Superior temporal gyrus (tissue), 1 donor: ENCODE measurements around the gene MMP14.
A peak's percentile ranks its signal among the peaks of the same experiment; 100 is the strongest.
"Not testable (repeated sequence)": the region's sequence is repeated elsewhere in the genome, so short reads cannot be mapped to it uniquely, and the experiment has no call there.

Experiments
- DNase-seq: peaks from one replicate; pipeline ENCODE4 v3.0.0-alpha.2; 2016; ENCODE audit errors: extremely low spot score

The MMP14 gene

DNA sequence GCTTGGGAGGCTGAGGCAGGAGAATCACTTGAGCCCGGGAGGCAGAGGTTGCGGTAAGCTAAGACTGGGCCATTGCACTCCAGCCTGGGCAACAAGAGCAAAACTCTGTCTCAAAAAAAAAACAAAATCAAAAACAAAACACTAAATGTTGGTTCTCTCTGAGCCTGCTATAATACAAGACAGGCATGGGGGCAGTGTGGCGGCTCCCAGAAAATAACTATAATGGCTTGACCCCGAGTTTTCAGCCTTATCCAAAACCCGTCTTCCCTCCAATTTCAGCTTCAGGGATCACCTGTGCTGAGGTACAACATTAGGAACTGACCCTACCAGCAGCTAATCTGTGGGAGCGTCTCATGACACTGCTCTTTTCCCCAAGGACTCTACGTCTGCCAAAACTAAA, 22.0 kb upstream of the MMP14 start:
- no peak for DNase-seq

DNA sequence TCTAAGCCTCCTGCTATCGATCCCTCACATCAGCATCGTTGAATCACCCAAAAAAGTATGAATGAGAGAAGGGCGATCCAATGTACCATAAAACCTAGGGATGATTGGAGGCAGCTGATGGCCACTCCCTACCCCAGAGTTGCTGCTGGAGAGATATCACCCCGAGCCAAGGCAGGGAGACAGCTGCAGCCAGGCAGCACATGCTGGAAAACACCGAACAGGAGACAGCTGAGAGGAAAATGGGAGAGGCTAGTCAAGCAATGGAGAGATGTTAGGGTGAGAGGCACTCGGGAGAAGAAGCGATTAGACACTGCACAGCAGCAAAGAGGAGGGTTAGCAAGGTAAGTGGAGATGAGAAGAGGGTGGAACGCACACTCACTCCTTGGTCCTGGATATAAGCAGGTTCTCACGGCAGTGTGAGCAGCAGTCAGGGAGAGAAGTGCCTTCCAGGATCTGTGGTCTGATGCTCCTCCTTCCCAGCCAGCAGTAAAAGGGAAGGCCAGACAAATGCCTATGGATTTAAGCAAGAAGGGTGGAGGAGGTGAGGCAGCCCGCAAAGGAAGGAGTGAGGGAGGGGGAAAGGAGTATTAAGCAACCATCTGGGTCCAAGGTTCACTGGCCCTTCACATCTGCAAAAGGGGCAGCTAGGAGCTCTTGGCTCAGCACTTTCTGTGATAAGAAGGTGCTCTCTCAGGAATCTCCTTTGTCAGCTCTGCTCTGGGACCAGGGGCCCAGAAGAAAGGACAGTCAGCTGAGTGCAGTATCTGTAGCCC, 21.3 kb upstream of the MMP14 start, which contains the start of gene SLC7A7:
Gene SLC7A7, minus strand, starts transcription at position 495 of the 773 bp plus-strand sequence. CDS start 2,037 bp downstream, outside the sequence.
- DNase-seq: no peak

DNA sequence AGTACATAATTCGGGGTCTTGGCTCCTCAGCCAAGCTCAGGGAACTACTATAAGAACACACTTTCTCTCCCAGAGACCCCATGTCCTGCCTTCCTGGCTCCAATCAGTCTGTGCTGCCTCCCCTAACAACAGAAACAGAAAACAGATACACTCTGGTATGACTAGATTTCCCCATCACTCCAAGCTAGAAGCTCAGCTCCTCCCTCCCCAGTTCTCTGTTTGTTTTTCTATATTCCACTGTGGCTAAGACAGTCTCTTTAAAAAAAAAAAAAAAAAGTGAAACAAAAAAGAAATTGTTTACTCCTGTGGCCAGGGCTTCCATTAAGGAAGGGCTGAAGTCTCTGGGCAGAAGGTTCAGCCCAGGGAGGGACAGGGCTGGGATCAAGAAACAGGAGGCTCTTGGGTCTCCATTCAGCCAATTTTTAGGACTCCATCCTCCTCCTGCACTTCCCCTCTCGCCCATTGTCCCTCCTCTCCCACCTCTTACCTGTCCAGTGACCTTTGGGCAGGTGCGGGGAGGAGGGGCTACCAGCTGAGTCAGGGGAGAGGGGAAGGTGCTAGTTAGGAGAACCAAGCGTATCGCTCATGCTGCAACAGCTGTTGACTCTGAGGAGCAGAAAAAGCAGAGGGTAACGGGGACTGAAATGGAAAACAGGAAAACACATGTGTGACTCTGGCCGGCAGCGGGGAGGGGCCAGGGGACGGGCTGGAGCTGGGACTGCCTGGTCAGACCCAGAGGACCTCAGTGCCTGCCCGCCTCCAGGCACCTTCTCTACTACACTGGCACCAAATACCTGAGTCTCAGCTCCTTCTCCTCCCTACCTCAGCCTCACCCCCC, 17.0 kb upstream of the MMP14 start:
- no peak for DNase-seq

DNA sequence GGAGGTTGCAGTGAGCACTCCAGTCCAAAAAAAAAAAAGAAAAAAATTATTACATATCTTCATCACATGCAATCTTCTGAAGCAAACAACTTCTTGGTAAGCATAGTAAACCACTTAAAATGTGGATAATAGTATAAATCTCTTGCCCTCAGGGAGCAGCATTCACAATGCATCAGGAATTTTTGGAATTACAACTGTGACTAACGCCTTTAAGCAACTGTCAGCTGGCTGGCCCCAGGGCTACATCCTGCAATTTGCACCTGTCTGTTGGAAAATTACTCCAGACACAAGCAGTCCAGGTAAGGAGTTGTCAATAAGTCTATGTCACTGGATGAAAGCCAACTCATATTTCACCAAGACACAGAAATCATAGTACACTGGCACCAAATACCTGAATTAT, 15.7 kb upstream of the MMP14 start:
- DNase-seq: no peak

DNA sequence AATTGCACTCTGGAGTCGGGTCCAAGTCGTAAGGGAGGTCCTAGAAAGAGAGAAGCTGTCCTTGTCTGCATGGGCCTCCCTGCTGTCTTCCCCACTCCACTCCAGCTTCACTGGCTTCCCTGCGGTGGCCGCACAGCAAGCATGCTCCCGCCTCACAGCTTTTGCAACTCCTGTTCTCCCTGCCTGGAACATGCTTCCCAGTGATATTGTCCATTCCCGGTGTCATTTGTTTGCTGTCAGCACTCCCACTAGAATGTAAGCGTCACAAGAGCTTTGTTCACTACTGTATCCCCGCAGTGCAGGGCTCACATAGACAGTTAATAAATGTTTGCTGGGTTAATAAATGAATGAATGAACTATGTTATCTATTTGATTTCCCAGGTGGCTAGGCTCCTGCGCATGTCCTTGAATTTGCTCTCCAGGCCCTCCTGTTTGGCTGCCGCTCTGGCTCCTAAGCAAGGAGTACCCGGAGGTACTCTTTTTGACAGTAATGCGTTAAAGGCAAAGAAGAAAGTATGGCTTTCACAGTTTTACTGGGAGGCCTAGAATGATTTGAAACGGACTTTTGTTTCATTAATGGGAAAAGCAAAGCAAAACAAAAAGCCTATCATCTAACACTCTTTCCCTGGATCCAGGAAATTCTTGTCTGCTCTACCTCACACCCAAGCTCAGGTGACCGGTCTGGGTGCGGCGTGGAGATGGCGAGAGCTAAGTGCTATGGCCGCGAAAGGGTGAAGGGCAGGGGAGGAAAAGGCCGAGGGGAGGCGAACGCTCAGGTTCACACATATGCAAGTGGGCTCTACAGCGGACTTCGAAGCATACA, 15.0 kb upstream of the MMP14 start:
- no peak for DNase-seq

DNA sequence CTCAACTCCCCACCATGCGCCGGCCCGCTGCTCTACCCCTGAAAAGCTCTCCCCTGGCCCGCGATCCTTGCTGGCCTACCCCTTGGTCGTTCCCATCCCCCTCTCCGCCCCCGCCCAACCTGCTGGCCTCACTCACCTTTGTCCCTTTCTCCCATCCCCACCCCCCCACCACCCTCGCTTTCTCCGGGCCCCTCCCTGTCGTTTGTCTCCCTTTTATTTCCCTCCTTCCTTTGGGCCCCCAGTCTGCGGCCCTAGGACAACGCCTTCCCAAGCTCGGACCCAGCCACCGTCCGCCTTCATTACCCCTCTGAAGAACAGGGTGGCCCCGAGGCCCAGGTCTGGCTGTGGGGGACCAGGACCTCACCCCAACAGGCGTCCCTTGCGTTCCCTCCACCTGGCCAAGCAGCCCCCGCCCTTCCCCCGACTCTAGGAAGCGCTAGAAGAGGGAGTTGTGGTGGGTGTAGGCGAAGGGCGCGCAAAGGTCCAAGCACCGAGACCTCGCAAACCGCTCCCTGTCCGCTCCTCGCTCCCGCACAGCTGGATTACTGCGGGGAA, 14.3 kb upstream of the MMP14 start:
- no peak for DNase-seq

DNA sequence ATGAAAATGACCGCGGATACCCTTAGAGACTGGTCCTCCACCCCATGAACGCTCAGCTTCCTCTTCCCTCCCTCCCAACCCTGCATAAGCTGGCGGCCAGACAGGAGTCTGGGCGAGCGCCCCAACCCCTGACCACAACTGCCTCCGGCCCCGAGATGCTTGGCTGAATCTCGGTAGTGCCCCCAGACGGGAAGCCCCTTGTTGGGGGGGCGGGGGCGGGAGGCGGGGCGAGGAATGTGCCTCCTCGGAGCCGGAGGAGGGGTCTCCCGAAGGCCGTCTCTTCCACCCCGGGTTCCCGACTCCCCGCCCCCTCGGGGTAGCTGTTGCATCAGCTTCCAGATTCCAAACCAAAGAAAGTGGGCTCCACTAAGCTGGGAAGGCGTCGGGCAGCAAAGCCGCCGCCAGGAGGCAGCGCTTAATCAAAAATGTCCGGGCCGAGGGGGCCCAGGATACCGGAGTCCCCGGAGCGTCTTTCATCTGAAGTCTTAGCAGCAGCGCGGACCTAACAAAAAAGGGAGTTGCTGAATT, 13.8 kb upstream of the MMP14 start:
- DNase-seq: peak; percentile 80

DNA sequence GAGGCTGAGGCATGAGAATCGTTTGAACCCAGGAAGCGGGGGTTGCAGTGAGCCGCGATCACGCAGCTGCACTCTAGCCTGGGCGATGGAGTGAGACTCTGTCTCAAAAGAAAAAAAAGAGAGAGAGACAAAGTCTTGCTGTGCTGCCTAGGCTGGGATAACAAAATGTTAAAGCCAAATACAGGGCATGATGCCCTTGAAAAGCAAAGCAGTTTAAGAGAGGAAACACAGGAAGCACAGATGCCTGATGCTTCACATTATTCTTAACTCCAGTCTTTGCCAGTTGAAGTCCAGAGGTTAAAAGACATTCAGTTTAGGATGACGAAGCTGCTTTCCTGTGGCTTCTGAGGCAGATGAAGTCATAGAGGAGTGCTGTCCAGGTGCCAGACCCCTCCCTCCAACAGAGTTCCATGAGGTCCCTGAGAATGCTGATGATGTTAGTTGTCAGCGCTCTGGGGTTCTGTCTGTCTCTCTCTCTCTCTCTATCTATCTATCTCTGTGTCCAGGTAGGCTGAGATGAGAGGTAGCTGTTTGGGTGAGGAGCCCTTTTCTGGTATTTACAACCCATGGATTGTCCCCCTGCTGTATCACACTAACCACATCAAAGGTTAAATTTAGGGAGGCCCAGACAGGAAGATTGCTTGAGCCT, 11.6 kb upstream of the MMP14 start:
- no peak for DNase-seq

DNA sequence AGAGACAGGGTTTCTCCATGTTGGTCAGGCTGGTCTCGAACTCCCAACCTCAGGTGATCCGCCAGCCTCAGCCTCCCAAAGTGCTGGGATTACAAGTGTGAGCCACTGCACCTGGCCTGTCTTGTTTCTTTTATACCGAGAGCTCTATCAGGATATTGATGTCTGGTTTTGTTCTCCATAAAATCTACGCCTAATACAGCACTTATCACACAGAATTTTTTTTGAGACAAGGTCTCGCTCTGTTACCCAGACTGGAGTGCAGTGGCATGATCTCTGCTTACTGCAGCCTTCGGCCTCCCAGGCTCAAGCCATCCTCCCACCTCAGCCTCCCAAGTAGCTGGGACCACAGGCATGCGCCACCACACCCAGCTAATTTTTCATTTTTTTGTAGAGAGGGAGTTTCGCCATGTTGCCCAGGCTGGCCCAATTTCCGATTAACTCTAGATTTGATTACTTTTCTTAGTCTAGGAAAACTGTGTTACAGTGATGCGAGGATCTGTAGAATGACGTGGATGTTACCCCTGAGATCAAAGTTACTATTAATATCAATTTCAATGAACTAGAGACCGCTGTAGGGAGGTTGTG, 7.2 kb upstream of the MMP14 start:
- not testable (repeated sequence) for DNase-seq

DNA sequence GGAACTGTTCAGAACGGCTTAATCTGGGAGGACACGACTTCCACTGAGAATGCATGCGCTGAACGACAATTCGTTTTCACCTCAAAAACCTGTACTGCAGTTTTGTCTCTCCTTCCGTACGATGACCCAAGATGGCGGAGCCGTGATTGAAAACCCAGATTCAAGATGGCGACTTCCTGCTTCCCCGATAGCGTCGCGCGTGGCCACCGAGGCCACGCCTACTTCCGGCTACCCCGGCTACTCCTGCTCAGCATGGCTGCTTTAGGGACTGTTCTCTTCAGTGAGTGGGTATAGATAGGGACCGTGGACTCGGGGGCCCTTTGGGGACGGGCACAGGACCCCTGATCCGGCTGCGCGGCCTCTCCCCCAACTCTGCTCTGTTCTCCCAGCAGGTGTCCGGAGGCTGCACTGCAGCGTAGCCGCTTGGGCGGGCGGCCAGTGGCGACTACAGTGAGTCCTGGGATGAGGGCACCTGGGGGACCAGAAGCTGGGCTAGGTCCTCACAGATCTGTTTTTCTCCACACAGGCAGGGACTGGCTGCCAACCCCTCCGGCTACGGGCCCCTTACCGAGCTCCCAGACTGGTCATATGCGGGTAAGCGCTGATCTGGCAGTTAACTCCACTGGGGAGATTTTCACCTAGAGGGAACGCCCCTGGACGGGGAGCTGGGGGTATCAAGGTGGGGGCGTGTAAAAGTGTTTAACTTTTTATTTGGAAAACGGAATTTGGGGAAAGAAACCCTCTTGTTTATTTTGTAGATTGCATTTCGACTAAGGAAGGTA, 6.5 kb upstream of the MMP14 start, which contains the start of gene MRPL52:
Gene MRPL52, plus strand, starts transcription at position 227 of the 782 bp plus-strand sequence. Its CDS starts 26 bp downstream, at position 253.
- DNase-seq: peak; percentile 98

DNA sequence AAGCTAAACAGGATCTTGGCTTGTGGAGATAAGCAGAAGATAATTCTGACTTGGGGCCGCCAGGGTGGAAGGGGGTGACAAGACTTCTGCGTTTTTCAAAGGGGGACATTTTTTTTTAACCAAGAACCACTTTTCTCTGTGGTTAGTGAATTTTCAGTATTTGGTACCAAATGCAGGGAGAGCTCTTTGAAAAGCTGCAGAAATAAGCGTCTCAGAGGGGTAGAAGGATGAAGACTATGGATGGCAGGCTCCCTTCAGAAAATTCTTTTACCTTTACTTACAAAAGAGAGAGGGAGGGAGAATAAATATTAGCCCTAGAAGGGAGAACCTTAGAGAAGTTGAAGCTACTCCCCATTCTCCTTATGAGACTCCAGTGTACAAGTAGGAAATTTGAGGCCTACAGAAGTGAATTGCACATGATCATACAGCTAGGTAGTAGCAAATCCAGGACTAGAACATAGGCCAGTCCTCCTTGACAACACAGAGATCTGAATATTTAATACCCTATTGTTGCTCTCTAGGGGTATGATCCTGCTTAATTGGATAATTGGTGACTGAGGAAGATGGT, 5.9 kb upstream of the MMP14 start:
- no peak for DNase-seq

DNA sequence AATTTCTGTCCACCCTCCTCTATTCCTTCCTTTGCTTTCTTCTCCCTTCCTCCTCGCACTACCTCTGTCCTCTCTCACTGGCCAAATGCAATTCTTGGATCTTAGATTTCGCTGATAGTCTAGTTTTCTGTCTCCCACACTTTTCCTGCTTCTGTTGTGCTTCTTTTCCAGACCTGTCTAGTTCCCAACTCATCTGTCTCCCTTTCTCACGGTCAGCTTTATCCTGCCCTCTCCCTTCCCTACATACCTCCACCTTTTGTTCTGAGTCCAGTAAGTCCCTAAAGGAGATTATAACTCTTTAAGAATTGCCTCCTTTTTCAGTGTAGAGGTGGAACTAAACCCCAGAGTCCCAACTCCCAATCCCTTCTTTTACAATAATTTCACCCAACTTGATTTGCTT, 880 bp upstream of the MMP14 start:
- DNase-seq: no peak

DNA sequence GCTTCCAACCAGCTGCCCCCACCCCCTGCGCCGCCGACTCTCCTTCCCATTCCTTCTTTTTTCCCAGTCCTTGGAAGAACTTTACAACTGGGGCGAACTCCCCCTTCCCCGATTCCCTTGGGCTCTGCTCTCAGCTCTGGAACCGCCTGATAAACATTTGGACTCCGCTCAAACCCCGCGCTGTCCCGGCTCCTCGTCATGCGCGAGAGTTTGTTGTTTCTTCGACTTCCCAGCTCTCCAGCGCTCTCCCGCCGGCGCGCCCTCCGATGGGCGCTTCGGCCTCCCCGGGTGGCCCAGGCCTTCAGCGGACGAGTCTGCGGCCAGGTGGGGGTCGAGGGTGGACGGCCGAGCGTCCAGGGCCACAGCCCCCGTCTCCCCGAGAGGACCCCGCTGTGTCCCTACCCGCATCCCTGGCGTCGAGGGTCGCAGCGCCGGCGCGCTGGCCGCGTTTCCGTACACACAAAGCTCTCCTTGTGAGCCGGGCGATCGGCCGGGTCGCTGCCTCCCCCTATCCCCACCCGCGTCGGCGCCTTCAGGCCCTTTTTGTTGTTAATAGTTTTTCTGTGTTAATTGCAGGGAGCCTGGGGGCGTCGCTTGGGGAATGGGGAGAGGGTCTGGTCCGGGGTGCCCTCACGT, 847 bp downstream of the MMP14 start:
- DNase-seq: no peak

DNA sequence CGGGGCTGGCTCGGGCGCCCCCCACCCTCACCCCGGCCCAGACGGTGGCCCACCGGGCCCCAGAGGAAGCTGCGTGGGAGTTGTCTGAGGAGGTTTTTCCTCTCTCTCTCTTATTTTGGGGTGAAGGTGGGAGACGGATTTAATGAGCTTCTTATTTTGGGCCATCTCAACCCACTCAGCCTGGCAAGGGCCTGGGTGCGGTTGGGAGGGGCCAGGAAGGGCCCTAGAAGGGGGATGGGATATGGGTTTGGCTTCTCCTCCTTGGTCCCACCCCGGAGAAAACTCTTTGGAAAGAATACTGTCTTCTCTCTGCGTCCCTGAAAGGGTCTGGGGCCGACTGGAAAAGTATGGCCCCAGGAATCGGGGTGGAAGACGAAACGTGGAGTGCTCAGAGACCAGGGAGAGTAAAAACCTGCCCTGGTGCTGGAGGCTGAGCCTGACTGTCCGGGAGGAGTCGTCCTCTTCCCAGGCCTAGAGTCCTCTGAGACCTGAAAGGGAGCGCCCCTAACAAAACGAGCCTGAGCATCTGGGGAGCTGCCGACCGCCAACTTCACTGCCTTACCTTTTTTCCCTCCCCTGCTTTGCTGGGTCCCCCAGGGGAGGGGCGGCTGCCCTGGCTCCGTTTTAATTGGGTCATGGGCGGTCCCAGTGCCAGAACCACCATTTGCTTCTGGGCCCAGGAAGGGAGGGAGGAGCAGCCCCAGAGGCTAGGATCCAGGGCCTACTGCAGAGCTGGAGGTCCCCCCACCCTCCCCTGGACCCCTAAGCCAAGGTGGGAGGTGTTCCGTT, 1.6 kb downstream of the MMP14 start:
- no peak for DNase-seq

DNA sequence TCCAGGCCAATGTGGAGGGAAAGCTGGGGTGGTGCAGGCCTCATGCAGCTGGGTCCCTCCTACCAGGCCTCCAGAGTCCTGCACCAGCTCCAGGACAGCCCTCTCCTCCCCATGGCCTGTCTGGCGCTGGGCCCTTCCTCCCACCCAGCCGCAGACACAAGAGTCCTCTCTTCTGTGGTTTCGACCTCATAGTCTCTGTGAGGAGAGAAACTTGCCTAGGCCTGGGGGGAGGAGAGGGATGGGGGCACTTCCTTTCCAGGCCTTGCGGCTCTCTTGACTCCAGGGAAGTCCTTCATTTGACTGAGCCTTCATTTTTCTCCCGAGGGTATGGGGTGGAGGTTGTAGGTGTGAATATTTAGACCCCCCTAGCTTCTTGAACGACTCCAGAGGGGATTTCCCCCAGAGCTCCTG, 2.3 kb downstream of the MMP14 start:
- DNase-seq: no peak

DNA sequence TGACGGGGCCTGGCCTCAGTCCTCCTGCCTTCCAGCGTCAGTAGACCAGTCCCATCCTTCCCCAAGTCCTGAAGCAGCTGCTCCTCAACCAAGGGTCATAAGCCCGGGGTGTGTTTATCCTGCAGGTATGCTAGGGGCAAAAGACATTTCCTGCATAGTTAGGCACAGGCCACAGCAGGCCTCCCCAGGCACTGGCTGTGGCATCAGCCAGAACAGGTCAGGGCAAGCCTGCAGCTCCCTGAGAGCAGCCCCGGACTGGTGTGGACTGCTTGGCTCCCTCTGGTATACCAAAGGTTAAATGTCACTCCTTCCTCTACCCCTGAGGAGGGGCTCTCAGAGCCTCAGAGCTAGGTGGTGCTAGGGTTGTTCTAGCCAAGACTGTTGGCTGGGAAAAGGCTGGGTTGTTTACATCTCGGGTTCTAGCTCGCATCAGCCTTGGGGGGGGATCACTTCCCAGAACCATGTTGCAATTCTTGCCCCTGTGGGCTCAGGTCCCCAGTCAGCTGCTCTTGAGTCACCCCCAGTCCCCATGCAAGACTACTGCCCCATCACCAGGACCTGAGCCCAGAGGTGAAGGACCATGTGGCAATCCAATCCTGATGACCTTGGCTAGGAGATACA, 2.9 kb downstream of the MMP14 start:
- DNase-seq: no peak

DNA sequence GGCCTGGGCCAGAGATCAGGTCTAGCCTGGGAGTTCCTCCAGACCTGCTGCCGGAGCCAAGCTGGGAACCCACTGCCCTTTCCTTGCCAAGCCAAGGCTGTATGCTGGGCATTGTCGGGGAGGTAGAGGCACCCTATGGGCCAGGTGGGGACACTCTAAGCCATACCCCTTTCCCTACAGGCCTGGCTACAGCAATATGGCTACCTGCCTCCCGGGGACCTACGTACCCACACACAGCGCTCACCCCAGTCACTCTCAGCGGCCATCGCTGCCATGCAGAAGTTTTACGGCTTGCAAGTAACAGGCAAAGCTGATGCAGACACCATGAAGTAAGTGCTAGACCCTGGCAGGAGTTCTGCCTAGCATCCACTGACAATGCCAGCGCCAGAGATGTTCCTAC, 4.9 kb downstream of the MMP14 start:
- DNase-seq: no peak

DNA sequence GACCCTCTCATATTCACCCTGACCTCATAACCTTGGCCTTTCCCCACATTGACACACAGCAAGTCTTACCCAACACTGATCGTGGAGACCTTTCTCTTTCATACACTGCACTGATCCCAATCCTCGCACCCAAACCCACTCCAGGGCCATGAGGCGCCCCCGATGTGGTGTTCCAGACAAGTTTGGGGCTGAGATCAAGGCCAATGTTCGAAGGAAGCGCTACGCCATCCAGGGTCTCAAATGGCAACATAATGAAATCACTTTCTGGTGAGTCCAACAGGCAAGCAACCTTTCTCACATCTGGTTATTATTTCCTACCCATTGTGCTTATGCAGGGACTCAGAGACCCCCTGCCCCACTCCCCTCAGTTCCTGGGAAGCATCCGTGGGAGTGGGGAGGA, 5.4 kb downstream of the MMP14 start:
- no peak for DNase-seq
